SHP77 treated with DMSO at 0.1 percent for 48 hours (cell line): ENCODE results near the gene STK32B.
A peak's percentile ranks its signal among the peaks of the same experiment; 100 is the strongest.
"Not testable (repeated sequence)": the region's sequence is repeated elsewhere in the genome, so short reads cannot be mapped to it uniquely, and the experiment has no call there.

Experiments used
- DNase-seq: peaks from one replicate; lab custom pipeline; 2025; lab: John Stamatoyannopoulos, UW

STK32B gene

GRCh38 chr4:5051278-5052203 is at the start of gene STK32B:
Gene STK32B, plus strand, starts transcription at chr4:5051480.
- no peak for DNase-seq

GRCh38 chr4:5001641-5002040 is 49.6 kb upstream of the STK32B start:
- DNase-seq = not testable (repeated sequence)

- no peak for DNase-seq
Measured at GRCh38 chr4:5003372-5003857, 47.9 kb upstream of the STK32B start.

GRCh38 chr4:5003918-5004317 is 47.4 kb upstream of the STK32B start:
- DNase-seq = no peak

- no peak for DNase-seq
Measured at GRCh38 chr4:5004496-5004895, 46.8 kb upstream of the STK32B start.

- not testable (repeated sequence) for DNase-seq
Measured at GRCh38 chr4:5006932-5007331, 44.3 kb upstream of the STK32B start.

- no peak for DNase-seq
Measured at GRCh38 chr4:5009796-5010195, 41.5 kb upstream of the STK32B start.

GRCh38 chr4:5010984-5011383 is 40.3 kb upstream of the STK32B start:
- DNase-seq = no peak

- no peak for DNase-seq
Measured at GRCh38 chr4:5012244-5012898, 38.9 kb upstream of the STK32B start.

GRCh38 chr4:5012958-5013357 is 38.3 kb upstream of the STK32B start:
- no peak for DNase-seq

GRCh38 chr4:5014007-5014682 is 37.1 kb upstream of the STK32B start:
- no peak for DNase-seq

GRCh38 chr4:5018096-5018495 is 33.2 kb upstream of the STK32B start:
- DNase-seq = peak; percentile 0

- DNase-seq = no peak
Measured at GRCh38 chr4:5018603-5019002, 32.7 kb upstream of the STK32B start.

GRCh38 chr4:5019274-5019673 is 32.0 kb upstream of the STK32B start, which contains the start of gene CYTL1:
Gene CYTL1, minus strand, starts transcription at chr4:5019458. Its CDS starts 13 bp downstream, at chr4:5019445.
- DNase-seq = no peak

- no peak for DNase-seq
Measured at GRCh38 chr4:5019796-5020195, 31.5 kb upstream of the STK32B start.

GRCh38 chr4:5020341-5020740 is 30.9 kb upstream of the STK32B start:
- DNase-seq = no peak

- no peak for DNase-seq
Measured at GRCh38 chr4:5021546-5021945, 29.7 kb upstream of the STK32B start.

- DNase-seq = no peak
Measured at GRCh38 chr4:5024673-5025072, 26.6 kb upstream of the STK32B start.

- no peak for DNase-seq
Measured at GRCh38 chr4:5026371-5026770, 24.9 kb upstream of the STK32B start.

- DNase-seq = no peak
Measured at GRCh38 chr4:5027346-5027745, 23.9 kb upstream of the STK32B start.

- no peak for DNase-seq
Measured at GRCh38 chr4:5028480-5028879, 22.8 kb upstream of the STK32B start.

- no peak for DNase-seq
Measured at GRCh38 chr4:5029447-5029846, 21.8 kb upstream of the STK32B start.
